ENCODE data around the gene ATXN1. TPM values are rescaled to one million over a fixed set of nuclear protein-coding genes. Genes with fewer than 3 reads are reported as not detected.

ATXN1 gene
- total and polyA plus RNA-seq, 2 of the 8 experiments (the other 6 are each of a cell fraction or from before 2014, with no cell fraction given) = 1.6 to 4.0 TPM

DNA sequence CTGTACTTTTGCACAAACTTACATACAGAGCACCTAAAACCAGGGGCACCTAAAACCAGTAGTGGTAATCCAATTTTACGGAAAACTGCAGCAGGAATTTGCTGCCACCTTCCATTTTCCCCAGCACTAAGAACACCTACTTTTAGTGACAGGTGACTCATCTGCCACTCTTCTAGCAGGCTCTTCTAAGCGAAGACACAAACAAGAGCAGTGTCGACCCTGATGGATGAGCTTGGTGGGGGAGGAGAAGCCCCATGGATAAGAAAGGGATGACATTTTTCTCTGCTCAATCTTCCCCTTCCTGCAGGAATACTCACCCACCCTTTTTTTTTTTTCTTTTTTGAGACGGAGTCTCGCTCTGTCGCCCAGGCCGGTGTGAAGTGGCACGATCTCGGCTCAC lies 406.0 kb downstream of the ATXN1 start:
- peaks cover 0 to 4% (median 1%) of the 10 kb centered on the region in 4 experiments; a peak in 2 of 7 replicates for H3K4me1 ChIP-seq (replicated peaks in 1 of 4; ENCODE audit: control insufficient read depth in 3 of 4, insufficient read depth in 4 of 4, low read length in 3 of 4)
- no peak overlapping the region for H2BK15ac ChIP-seq (ENCODE audit: low read length)
- no peaks in the 10 kb centered on the region for H3K9me3 ChIP-seq (ENCODE audit: insufficient read depth in 2 of 2, low read depth in 1 of 2, low read length in 1 of 2)
- no peak overlapping the region for H3K9ac ChIP-seq (replicated peaks in 1 of 4; ENCODE audit: extremely low read depth in 1 of 4, low read depth in 3 of 4, low read length in 3 of 4)
- ChIA-PET CTCF (ENCODE audit: partially characterized antibody) (interaction anchor here (0.8 to 2.7 kb wide), 5 partner anchors 14 to 279 kb away, joined by 3 to 10 read pairs (median 3); no protein-coding TSS in a partner anchor), POLR2A (ENCODE audit: partially characterized antibody) (interaction anchor here (1.0 kb wide), 1 partner anchor 19 kb away, joined by 3 read pairs; no protein-coding TSS in a partner anchor)
- no peak overlapping the region for H3K18ac ChIP-seq (ENCODE audit: extremely low read depth, low read length)
- no peak overlapping the region for H4K5ac ChIP-seq (ENCODE audit: insufficient read length, low read depth, low read length)
- no peak overlapping the region for H3K4ac ChIP-seq (replicated peaks; ENCODE audit: insufficient read length, low read depth, low read length)
- no peak overlapping the region for H3K4me3 ChIP-seq (ENCODE audit: extremely low read depth in 1 of 4, insufficient read depth in 2 of 4, low read depth in 3 of 4, low read length in 4 of 4)
- no peaks in the 10 kb centered on the region for H3K79me2 ChIP-seq (ENCODE audit: control insufficient read depth in 1 of 2, insufficient read depth in 2 of 2, low read length in 2 of 2)
- no peak overlapping the region for H3K14ac ChIP-seq (ENCODE audit: insufficient read length)
- H3K27ac ChIP-seq (ENCODE audit: low read depth, low read length) = no peak overlapping the region
- WGBS, 2 experiments (ENCODE audit: extremely low coverage in 1 of 2, insufficient coverage in 1 of 2, insufficient read length in 1 of 2, insufficient replicate concordance in 2 of 2, low coverage in 1 of 2, low lambda C conversion rate in 2 of 2, missing lambda C conversion rate in 1 of 2) = 91% methylated on average over 6 of the region's 9 CpGs; no CpG with 5 or more reads in 1 of the 2 experiments
- H3K23ac ChIP-seq (ENCODE audit: insufficient read length) = no peak overlapping the region
- DNase-seq (ENCODE audit: low read depth in 1 of 2, low spot score in 2 of 2) (no peak), FAIRE-seq (no peak)
- H4K8ac ChIP-seq (ENCODE audit: extremely low read depth, insufficient read depth, low read length) = no peak overlapping the region
- no peaks in the 10 kb centered on the region for H3K79me1 ChIP-seq (ENCODE audit: low read depth, low read length)
- no peaks in the 10 kb centered on the region for H4K20me1 ChIP-seq (replicated peaks in 1 of 2; ENCODE audit: control insufficient read depth in 1 of 2, insufficient read depth in 2 of 2, low read length in 2 of 2)
- no peak overlapping the region for H2BK5ac ChIP-seq (ENCODE audit: low read depth, low read length)
- H2BK12ac ChIP-seq (ENCODE audit: low read depth, low read length) = no peak overlapping the region
- no peak overlapping the region for H2BK120ac ChIP-seq (replicated peaks; ENCODE audit: low read depth, low read length)
- no peak overlapping the region for H3K56ac ChIP-seq (replicated peaks; ENCODE audit: insufficient read length, low read depth, low read length)
- H3K4me2 ChIP-seq (ENCODE audit: insufficient read depth in 1 of 2, low read depth in 2 of 2, low read length in 2 of 2) = no peak overlapping the region
- H3K27me3 ChIP-seq (replicated peaks in 1 of 4; ENCODE audit: control insufficient read depth in 3 of 4, extremely low read depth in 1 of 4, insufficient read depth in 3 of 4, low read length in 3 of 4) = no peaks in the 10 kb centered on the region
- H3K23me2 ChIP-seq (ENCODE audit: low read depth, low read length) = no peaks in the 10 kb centered on the region
- H4K91ac ChIP-seq (replicated peaks; ENCODE audit: insufficient read length, low read length) = no peak overlapping the region
- H2AK5ac ChIP-seq (ENCODE audit: low read depth, low read length) = no peak overlapping the region
- no peak overlapping the region for H2BK20ac ChIP-seq (ENCODE audit: low read length)
- no peak overlapping the region for H2AFZ ChIP-seq (ENCODE audit: low read length)
- no peaks in the 10 kb centered on the region for H3K36me3 ChIP-seq (ENCODE audit: control insufficient read depth in 2 of 4, insufficient read depth in 4 of 4, low read length in 3 of 4)
- TF ChIP-seq POU5F1 (IDR thresholded peaks at IDR 0.05; ENCODE audit: low read depth, low read length) (no peak), CEBPB (IDR thresholded peaks at IDR 0.05; ENCODE audit: low read depth, low read length) (no peak), SIX5 (IDR thresholded peaks at IDR 0.05; ENCODE audit: low read depth, low read length) (no peak), JUN (IDR thresholded peaks at IDR 0.05; ENCODE audit: low read depth, low read length) (no peak), ZNF274 (IDR thresholded peaks at IDR 0.05; ENCODE audit: borderline replicate concordance, extremely low read depth, low read length) (no peak), PHF8 (conservative IDR thresholded peaks at IDR 0.05; ENCODE audit: low read depth, low read length) (no peak), NRF1 (IDR thresholded peaks at IDR 0.05; ENCODE audit: low read depth, low read length) (no peak), CBX5 (IDR thresholded peaks at IDR 0.05; ENCODE audit: low read depth, low read length) (no peak)
- TF ChIP-seq, protein P1, sequence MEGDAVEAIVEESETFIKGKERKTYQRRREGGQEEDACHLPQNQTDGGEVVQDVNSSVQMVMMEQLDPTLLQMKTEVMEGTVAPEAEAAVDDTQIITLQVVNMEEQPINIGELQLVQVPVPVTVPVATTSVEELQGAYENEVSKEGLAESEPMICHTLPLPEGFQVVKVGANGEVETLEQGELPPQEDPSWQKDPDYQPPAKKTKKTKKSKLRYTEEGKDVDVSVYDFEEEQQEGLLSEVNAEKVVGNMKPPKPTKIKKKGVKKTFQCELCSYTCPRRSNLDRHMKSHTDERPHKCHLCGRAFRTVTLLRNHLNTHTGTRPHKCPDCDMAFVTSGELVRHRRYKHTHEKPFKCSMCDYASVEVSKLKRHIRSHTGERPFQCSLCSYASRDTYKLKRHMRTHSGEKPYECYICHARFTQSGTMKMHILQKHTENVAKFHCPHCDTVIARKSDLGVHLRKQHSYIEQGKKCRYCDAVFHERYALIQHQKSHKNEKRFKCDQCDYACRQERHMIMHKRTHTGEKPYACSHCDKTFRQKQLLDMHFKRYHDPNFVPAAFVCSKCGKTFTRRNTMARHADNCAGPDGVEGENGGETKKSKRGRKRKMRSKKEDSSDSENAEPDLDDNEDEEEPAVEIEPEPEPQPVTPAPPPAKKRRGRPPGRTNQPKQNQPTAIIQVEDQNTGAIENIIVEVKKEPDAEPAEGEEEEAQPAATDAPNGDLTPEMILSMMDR (IDR thresholded peaks at IDR 0.05; ENCODE audit: control extremely low read depth in 1 of 3, insufficient read depth in 1 of 3, low read depth in 1 of 3, low read length in 3 of 3) = no peak
- TF ChIP-seq, protein P2, sequence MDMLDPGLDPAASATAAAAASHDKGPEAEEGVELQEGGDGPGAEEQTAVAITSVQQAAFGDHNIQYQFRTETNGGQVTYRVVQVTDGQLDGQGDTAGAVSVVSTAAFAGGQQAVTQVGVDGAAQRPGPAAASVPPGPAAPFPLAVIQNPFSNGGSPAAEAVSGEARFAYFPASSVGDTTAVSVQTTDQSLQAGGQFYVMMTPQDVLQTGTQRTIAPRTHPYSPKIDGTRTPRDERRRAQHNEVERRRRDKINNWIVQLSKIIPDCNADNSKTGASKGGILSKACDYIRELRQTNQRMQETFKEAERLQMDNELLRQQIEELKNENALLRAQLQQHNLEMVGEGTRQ (IDR thresholded peaks at IDR 0.05; ENCODE audit: low read length) = no peak
